ENCODE results near the gene C2CD2.

GRCh38 chr21:41837756-41838297 lies 116.0 kb downstream of the C2CD2 start:
- TF ChIP-seq CTCF (conservative IDR thresholded peaks at IDR 0.05 in 1 of 2, IDR thresholded peaks at IDR 0.05 in 1 of 2; ENCODE audit: low read depth in 1 of 2, low read length in 2 of 2) (no peak), EZH2 (IDR thresholded peaks at IDR 0.05; ENCODE audit: low read length, missing control alignments) (no peak)
